GM12801 (cell line): ENCODE data around the gene PDGFRB.

ENCODE experiments used
- CTCF ChIP-seq: IDR thresholded peaks from one replicate; pipeline ENCODE4 v1.5.1; 2011; ENCODE audit warnings: control low read depth; ENCODE audit not compliant: insufficient read length; ENCODE audit errors: extremely low read depth

PDGFRB gene

GRCh38 chr5:150130493-150130922 lies 25.1 kb downstream of the PDGFRB start:
- TF ChIP-seq CTCF: no peak

GRCh38 chr5:150129813-150130492 lies 25.7 kb downstream of the PDGFRB start:
- no peak for TF ChIP-seq CTCF

GRCh38 chr5:150129454-150129812 lies 26.2 kb downstream of the PDGFRB start:
- TF ChIP-seq CTCF: no peak

GRCh38 chr5:150126921-150127265 lies 28.8 kb downstream of the PDGFRB start:
- no peak for TF ChIP-seq CTCF

GRCh38 chr5:150126199-150126920 lies 29.3 kb downstream of the PDGFRB start:
- TF ChIP-seq CTCF: no peak

GRCh38 chr5:150125334-150125733 lies 30.3 kb downstream of the PDGFRB start:
- TF ChIP-seq CTCF: no peak

GRCh38 chr5:150124596-150124995 lies 31.0 kb downstream of the PDGFRB start:
- no peak for TF ChIP-seq CTCF
